Panc1 (cell line): Measurements from ENCODE around the gene DCC. TPM values are rescaled to one million over a fixed set of nuclear protein-coding genes. Genes with fewer than 3 reads are reported as not detected.

Experiments
- ATAC-seq: fragments of 200-7000 bp; cut with Tn5 transposase; 2 replicates; pipeline ENCODE4 v1.9.1; 2020; ENCODE audit warnings: mild to moderate bottlenecking, moderate library complexity
- BruUV-seq: library from RNA; stranded (reverse); fragments of 400-500 nt; replicated peaks from 2 replicates; lab custom pipeline; 2021; lab: Mats Ljungman, UMichigan
- CTCF ChIA-PET: fragments of 300-600 bp; sonication (Branson Sonifier 250); formaldehyde crosslinking; loops from one replicate; lab custom pipeline; 2022; ENCODE audit warnings: antibody characterized with exemption; lab: Charles Lee
- POLR2A ChIA-PET: fragments of 300-600 bp; sonication (Branson Sonifier 250); formaldehyde crosslinking; loops from one replicate; lab custom pipeline; 2022; ENCODE audit warnings: antibody characterized with exemption; lab: Charles Lee
- DNase-seq: peaks from one replicate; pipeline ENCODE4 v3.0.0-alpha.2; 2010; ENCODE audit warnings: low read depth, low spot score
- H3K27ac ChIP-seq: 2 replicates; pipeline ENCODE4 v1.5.1; 2011; ENCODE audit warnings: mild to moderate bottlenecking, low read length, inconsistent platforms
- H3K27me3 ChIP-seq: fragments of 200-500 bp; sonication (Bioruptor generic); 2 replicates; pipeline ENCODE4 v1.6.0; 2014; ENCODE audit warnings: low read length, inconsistent platforms; ENCODE audit not compliant: control insufficient read depth, insufficient read depth
- H3K36me3 ChIP-seq: fragments of 200-500 bp; sonication (Bioruptor generic); 2 replicates; pipeline ENCODE4 v1.5.1; 2014; ENCODE audit warnings: inconsistent platforms, mild to moderate bottlenecking, low read length, moderate library complexity; ENCODE audit not compliant: control insufficient read depth, insufficient read depth
- H3K4me1 ChIP-seq: 2 replicates; pipeline ENCODE4 v1.5.1; 2011; ENCODE audit warnings: inconsistent platforms, mild to moderate bottlenecking, low read length, moderate library complexity; ENCODE audit not compliant: control insufficient read depth, insufficient read depth
- H3K4me3 ChIP-seq, 2 experiments: 2 replicates each; pipeline ENCODE4 v1.5.1; 2011 to 2012; ENCODE audit warnings: low read depth in 2 of 2, low read length in 2 of 2, mild to moderate bottlenecking in 2 of 2, inconsistent platforms in 1 of 2, moderate library complexity in 1 of 2
- H3K9me3 ChIP-seq: fragments of 200-500 bp; sonication (Bioruptor generic); 2 replicates; pipeline ENCODE4 v1.5.1; 2014; ENCODE audit warnings: low read depth, mild to moderate bottlenecking, inconsistent platforms, low read length, moderate library complexity; ENCODE audit not compliant: control insufficient read depth, insufficient read depth
- POLR2AphosphoS5 ChIP-seq: IDR thresholded peaks from 2 replicates; pipeline ENCODE4 v1.6.1; 2012; ENCODE audit warnings: mild to moderate bottlenecking, low read depth, low read length, moderate library complexity
- SIN3A ChIP-seq: IDR thresholded peaks from 2 replicates; pipeline ENCODE4 v1.6.1; 2012; ENCODE audit warnings: low read depth, mild to moderate bottlenecking, low read length, moderate library complexity, borderline replicate concordance; ENCODE audit not compliant: insufficient read depth
- TCF7L2 ChIP-seq: IDR thresholded peaks from 2 replicates; pipeline ENCODE4 v1.6.1; 2011; ENCODE audit warnings: mild to moderate bottlenecking, low read depth, low read length, inconsistent platforms
- in situ Hi-C: cut with HindIII; loops from 2 replicates; pipeline ENCODE4 v1.10.0; 2016; ENCODE audit warnings: low sequenced_read_pairs, low pct_unique_long_range_greater_than_20kb
- intact Hi-C: fragments of 100-400 bp; cut with micrococcal nuclease; formaldehyde crosslinking; loops from one replicate; pipeline ENCODE4 v1.10.0; 2022; ENCODE audit not compliant: unreplicated experiment
- total RNA-seq: library from RNA; stranded (reverse); gene quantifications from one replicate; pipeline ENCODE4 v1.2.1, GENCODE V29; 2021; ENCODE audit not compliant: unreplicated experiment
- TF ChIP-seq, protein P1 (sequence below), 2 experiments: IDR thresholded peaks; 2 replicates each; pipeline ENCODE4 v1.6.1; 2011 to 2012; ENCODE audit warnings: low read depth in 2 of 2, control low read depth in 1 of 2, low read length in 1 of 2, mild to moderate bottlenecking in 1 of 2, moderate library complexity in 1 of 2; ENCODE audit not compliant: insufficient read depth in 1 of 2
- TF ChIP-seq, protein P2 (sequence below): fragments of 450-650 bp; IDR thresholded peaks from 2 replicates; pipeline ENCODE4 v1.5.1; 2017; ENCODE audit warnings: mild to moderate bottlenecking

DCC gene
- total RNA-seq, 1 experiment from 2014 or later, result not detected

DNA sequence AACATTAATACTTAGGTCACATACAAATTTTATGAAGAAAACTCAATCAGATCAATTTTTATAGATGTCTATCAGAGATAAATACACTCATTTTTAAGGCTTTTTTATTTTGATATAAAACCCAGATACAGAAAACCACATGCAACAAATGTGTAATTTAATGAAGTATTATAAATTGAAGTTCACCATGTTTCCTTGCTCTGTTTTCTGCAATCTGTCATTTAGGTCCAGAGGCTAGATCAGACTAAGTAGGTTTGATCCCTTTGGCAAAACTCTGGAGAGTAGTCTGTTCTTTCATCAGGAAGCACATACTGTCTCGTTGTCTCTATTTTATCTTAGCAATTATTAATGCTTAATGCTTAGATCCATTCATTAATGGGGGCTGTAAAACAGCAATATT is 1042.9 kb downstream of the DCC start:
- H3K27me3 ChIP-seq, result no peaks in the 10 kb centered on the region
- intact Hi-C loops (no loop called here), in situ Hi-C loops (no loop called here)
- DNase-seq, result no peak
- no peak overlapping the region for H3K4me3 ChIP-seq
- no peaks in the 10 kb centered on the region for H3K9me3 ChIP-seq
- no TSS peak for BruUV-seq
- no peaks in the 10 kb centered on the region for H3K4me1 ChIP-seq
- ChIA-PET CTCF (no interaction called here), POLR2A (no interaction called here)
- no peak for ATAC-seq
- no peak overlapping the region for H3K27ac ChIP-seq
- H3K36me3 ChIP-seq, result no peaks in the 10 kb centered on the region
- TF ChIP-seq, protein P1, sequence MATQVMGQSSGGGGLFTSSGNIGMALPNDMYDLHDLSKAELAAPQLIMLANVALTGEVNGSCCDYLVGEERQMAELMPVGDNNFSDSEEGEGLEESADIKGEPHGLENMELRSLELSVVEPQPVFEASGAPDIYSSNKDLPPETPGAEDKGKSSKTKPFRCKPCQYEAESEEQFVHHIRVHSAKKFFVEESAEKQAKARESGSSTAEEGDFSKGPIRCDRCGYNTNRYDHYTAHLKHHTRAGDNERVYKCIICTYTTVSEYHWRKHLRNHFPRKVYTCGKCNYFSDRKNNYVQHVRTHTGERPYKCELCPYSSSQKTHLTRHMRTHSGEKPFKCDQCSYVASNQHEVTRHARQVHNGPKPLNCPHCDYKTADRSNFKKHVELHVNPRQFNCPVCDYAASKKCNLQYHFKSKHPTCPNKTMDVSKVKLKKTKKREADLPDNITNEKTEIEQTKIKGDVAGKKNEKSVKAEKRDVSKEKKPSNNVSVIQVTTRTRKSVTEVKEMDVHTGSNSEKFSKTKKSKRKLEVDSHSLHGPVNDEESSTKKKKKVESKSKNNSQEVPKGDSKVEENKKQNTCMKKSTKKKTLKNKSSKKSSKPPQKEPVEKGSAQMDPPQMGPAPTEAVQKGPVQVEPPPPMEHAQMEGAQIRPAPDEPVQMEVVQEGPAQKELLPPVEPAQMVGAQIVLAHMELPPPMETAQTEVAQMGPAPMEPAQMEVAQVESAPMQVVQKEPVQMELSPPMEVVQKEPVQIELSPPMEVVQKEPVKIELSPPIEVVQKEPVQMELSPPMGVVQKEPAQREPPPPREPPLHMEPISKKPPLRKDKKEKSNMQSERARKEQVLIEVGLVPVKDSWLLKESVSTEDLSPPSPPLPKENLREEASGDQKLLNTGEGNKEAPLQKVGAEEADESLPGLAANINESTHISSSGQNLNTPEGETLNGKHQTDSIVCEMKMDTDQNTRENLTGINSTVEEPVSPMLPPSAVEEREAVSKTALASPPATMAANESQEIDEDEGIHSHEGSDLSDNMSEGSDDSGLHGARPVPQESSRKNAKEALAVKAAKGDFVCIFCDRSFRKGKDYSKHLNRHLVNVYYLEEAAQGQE (IDR thresholded peaks at IDR 0.05; ENCODE audit: insufficient read depth in 1 of 2, low read depth in 2 of 2, low read length in 1 of 2), result no peak
- no peak for TF ChIP-seq TCF7L2
- TF ChIP-seq, protein P2, sequence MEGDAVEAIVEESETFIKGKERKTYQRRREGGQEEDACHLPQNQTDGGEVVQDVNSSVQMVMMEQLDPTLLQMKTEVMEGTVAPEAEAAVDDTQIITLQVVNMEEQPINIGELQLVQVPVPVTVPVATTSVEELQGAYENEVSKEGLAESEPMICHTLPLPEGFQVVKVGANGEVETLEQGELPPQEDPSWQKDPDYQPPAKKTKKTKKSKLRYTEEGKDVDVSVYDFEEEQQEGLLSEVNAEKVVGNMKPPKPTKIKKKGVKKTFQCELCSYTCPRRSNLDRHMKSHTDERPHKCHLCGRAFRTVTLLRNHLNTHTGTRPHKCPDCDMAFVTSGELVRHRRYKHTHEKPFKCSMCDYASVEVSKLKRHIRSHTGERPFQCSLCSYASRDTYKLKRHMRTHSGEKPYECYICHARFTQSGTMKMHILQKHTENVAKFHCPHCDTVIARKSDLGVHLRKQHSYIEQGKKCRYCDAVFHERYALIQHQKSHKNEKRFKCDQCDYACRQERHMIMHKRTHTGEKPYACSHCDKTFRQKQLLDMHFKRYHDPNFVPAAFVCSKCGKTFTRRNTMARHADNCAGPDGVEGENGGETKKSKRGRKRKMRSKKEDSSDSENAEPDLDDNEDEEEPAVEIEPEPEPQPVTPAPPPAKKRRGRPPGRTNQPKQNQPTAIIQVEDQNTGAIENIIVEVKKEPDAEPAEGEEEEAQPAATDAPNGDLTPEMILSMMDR, result no peak
- no peak for TF ChIP-seq SIN3A
- TF ChIP-seq POLR2AphosphoS5, result no peak

GRCh38 chr18:53385889-53386288 is 1045.9 kb downstream of the DCC start:
- ATAC-seq (no peak), DNase-seq (no peak)
- Histone ChIP-seq H3K4me3 (no peak overlapping the region), H3K9me3 (no peaks in the 10 kb centered on the region), H3K27ac (no peak overlapping the region), H3K4me1 (no peaks in the 10 kb centered on the region), H3K36me3 (no peaks in the 10 kb centered on the region), H3K27me3 (no peaks in the 10 kb centered on the region)
- no TSS peak for BruUV-seq
- TF ChIP-seq SIN3A, result no peak
- TF ChIP-seq TCF7L2, result no peak
- TF ChIP-seq, protein P2, result no peak
- TF ChIP-seq, protein P1 (IDR thresholded peaks at IDR 0.05; ENCODE audit: insufficient read depth in 1 of 2, low read depth in 2 of 2, low read length in 1 of 2), result no peak
- no peak for TF ChIP-seq POLR2AphosphoS5
- in situ Hi-C loops (no loop called here), intact Hi-C loops (no loop called here)
- ChIA-PET CTCF (no interaction called here), POLR2A (no interaction called here)
